Osteocyte (in vitro differentiated cells): ENCODE results near the gene PARP16. TPM values are rescaled to one million over a fixed set of nuclear protein-coding genes. Genes with fewer than 3 reads are reported as not detected.

Experiments
- DNase-seq: peaks from one replicate; pipeline ENCODE4 v3.0.0; 2021; ENCODE audit warnings: mixed read lengths; ENCODE audit not compliant: unreplicated experiment; ENCODE audit errors: extremely low spot score
- H3K27ac Mint-ChIP-seq: one replicate; pipeline ENCODE4 v1.8.0; 2021; ENCODE audit warnings: mild to moderate bottlenecking, mixed read lengths; ENCODE audit not compliant: unreplicated experiment
- H3K27me3 Mint-ChIP-seq: one replicate; pipeline ENCODE4 v1.8.0; 2021; ENCODE audit warnings: mixed read lengths; ENCODE audit not compliant: unreplicated experiment
- H3K36me3 Mint-ChIP-seq: one replicate; pipeline ENCODE4 v1.8.0; 2021; ENCODE audit warnings: mixed read lengths; ENCODE audit not compliant: unreplicated experiment
- H3K4me1 Mint-ChIP-seq: one replicate; pipeline ENCODE4 v1.8.0; 2021; ENCODE audit warnings: mixed read lengths; ENCODE audit not compliant: unreplicated experiment
- H3K4me3 Mint-ChIP-seq: one replicate; pipeline ENCODE4 v1.8.0; 2021; ENCODE audit warnings: mild to moderate bottlenecking, moderate library complexity, mixed read lengths; ENCODE audit not compliant: unreplicated experiment
- H3K9me3 Mint-ChIP-seq: one replicate; pipeline ENCODE4 v1.8.0; 2021; ENCODE audit warnings: mixed read lengths; ENCODE audit not compliant: unreplicated experiment
- total RNA-seq: library from RNA; stranded (reverse); gene quantifications from 2 replicates; pipeline ENCODE4 v1.2.1, GENCODE V29; 2021
- TF ChIP-seq, protein P1 (sequence below): fragments of 200-600 bp; sonication (generic); IDR thresholded peaks from 2 replicates; pipeline ENCODE4 v1.5.0; 2021; ENCODE audit warnings: antibody characterized with exemption, mild to moderate bottlenecking, moderate library complexity

The PARP16 gene
- total RNA-seq, 1 donor from 2014 or later: 9.5 TPM

DNA sequence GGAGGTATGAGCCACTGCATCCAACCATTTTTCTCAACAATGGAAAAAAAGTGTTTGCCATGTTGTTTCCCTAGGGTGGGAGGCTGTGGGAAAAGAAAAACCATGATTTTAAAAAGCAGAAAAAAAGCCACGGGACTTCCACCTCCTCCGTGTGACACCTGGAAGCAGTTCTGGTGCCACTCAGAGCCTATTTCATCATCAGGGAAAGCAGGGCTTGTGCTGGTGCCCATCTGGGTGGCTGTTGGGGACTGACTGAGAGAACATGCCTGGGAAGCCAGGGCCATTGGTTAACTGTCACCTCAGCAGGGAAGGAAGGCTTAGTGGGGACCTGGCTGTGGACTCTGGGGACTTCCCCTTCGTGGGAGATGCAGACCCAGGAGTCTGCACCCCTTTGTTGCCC is 25.1 kb upstream of the PARP16 start:
- Mint-ChIP-seq H3K4me3 (no peak overlapping the region), H3K4me1 (peaks cover 4% of the 10 kb centered on the region), H3K27me3 (peaks cover 18% of the 10 kb centered on the region), H3K36me3 (no peaks in the 10 kb centered on the region), H3K9me3 (no peaks in the 10 kb centered on the region), H3K27ac (no peak overlapping the region)
- TF ChIP-seq, protein P1, sequence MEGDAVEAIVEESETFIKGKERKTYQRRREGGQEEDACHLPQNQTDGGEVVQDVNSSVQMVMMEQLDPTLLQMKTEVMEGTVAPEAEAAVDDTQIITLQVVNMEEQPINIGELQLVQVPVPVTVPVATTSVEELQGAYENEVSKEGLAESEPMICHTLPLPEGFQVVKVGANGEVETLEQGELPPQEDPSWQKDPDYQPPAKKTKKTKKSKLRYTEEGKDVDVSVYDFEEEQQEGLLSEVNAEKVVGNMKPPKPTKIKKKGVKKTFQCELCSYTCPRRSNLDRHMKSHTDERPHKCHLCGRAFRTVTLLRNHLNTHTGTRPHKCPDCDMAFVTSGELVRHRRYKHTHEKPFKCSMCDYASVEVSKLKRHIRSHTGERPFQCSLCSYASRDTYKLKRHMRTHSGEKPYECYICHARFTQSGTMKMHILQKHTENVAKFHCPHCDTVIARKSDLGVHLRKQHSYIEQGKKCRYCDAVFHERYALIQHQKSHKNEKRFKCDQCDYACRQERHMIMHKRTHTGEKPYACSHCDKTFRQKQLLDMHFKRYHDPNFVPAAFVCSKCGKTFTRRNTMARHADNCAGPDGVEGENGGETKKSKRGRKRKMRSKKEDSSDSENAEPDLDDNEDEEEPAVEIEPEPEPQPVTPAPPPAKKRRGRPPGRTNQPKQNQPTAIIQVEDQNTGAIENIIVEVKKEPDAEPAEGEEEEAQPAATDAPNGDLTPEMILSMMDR: no peak
- no peak for DNase-seq

DNA sequence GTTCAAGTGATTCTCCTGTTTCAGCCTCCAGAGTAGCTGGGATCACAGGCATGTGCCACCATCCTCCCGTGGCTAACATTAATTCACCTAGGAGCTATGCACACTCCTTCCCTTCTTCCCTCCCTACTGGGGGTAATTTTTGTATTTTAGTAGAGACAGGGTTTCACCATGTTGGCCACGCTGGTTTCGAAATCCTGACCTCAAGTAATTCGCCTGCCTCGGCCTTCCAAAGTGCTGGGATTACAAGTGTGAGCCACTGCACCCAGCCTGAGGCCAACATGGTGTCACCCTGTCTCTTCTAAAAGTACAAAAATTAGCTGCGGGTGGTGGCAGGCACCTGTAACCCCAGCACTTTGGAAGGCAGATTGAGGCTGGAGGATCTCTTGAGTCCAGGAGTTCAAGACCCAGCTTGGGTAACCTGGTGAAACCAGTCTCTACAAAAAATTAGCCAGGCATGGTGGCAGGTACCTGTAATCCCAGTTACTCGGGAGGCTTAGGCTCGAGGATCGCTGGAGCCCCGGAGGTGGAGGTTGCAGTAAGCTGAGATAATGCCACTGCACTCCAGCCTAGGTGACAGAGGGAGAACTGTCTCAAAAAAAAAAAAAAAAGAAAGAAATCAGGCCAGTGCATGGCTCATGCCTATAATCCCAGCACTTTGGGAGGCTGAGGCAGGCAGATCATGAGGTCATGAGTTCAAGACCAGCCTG is 23.9 kb upstream of the PARP16 start:
- H3K4me3 Mint-ChIP-seq: no peak overlapping the region
- H3K36me3 Mint-ChIP-seq: no peaks in the 10 kb centered on the region
- H3K27me3 Mint-ChIP-seq: peaks cover 18% of the 10 kb centered on the region
- H3K9me3 Mint-ChIP-seq: no peaks in the 10 kb centered on the region
- TF ChIP-seq, protein P1: no peak
- H3K27ac Mint-ChIP-seq: no peak overlapping the region
- DNase-seq: no peak
- H3K4me1 Mint-ChIP-seq: peaks cover 11% of the 10 kb centered on the region

DNA sequence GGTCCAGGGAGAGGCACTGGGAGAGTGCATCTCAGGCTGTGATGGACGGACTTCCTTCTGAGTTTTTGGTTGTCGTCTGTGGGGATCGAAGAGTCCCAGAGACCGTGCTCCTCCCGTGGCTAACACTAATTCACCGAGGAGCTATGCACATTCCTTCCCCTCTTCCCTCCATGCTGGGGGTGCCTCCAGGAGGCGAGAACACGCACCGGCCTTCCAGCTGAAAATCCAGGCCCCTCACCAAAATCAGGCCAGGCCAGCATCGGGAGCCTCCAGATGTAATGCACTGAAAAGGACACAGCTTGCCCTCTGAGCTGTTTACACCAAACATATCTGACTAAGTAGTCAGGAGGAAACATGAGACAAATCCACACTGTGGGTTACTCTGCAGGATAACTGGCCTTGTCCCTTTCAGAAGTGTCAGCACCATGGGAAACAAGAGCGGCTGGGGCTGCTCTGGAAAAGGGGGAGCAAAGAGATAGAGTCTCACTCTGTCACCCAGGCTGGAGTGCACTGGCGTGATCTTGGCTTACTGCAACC is 23.3 kb upstream of the PARP16 start:
- peaks cover 18% of the 10 kb centered on the region for H3K27me3 Mint-ChIP-seq

DNA sequence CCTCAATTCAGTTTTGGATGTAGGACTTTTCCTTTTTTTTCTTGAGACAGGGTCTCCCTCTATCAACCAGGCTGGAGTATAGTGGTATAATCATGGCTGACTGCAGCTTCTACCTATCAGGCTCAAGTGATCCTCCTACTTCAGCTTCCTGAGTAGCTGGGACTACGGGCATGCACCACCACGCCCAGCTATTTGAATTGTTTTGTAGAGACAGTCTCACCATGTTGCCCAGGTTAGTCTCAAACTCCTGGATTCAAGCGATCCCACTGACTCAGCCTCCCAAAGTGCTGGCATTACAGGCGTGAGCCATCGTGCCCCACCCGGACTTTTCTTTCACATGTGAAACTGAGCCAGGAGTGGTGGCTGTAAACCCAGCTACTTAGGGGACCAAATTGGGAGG is 21.3 kb upstream of the PARP16 start:
- peaks cover 29% of the 10 kb centered on the region for H3K4me1 Mint-ChIP-seq
- DNase-seq: no peak
- H3K9me3 Mint-ChIP-seq: no peaks in the 10 kb centered on the region
- peaks cover 8% of the 10 kb centered on the region for H3K27me3 Mint-ChIP-seq
- H3K36me3 Mint-ChIP-seq: no peaks in the 10 kb centered on the region
- H3K27ac Mint-ChIP-seq: no peak overlapping the region
- H3K4me3 Mint-ChIP-seq: no peak overlapping the region
- TF ChIP-seq, protein P1: no peak

More for the DNA sequence above, 23.3 kb upstream of the PARP16 start:
- Mint-ChIP-seq H3K36me3 (no peaks in the 10 kb centered on the region), H3K27ac (no peak overlapping the region), H3K4me3 (no peak overlapping the region), H3K4me1 (peaks cover 14% of the 10 kb centered on the region), H3K9me3 (no peaks in the 10 kb centered on the region)
- TF ChIP-seq, protein P1: no peak
- no peak for DNase-seq

DNA sequence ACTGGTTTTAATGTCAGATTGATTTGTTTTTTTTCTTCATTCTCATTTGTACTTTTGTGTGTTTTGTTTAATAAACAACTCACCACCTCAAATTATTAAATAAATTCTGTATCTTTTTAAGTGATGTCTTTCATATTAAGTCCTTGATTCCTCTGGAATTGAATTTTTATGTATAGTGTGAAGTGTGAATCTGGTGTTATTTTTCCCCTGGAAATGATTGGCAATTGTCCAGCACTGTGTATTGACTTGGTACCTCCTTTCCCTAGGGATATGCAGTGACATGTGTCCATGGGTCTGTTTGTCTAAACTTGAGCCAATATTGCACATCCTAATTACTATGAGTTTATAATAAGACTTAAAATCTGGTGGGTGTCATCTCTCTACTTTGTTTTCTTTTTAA is 19.9 kb upstream of the PARP16 start:
- Mint-ChIP-seq H3K27me3 (no peaks in the 10 kb centered on the region), H3K4me3 (no peak overlapping the region), H3K27ac (no peak overlapping the region), H3K36me3 (no peaks in the 10 kb centered on the region), H3K4me1 (peaks cover 29% of the 10 kb centered on the region), H3K9me3 (no peaks in the 10 kb centered on the region)
- no peak for DNase-seq
- TF ChIP-seq, protein P1: no peak
